ENCODE data around the gene SNAPC4.

Gene SNAPC4

GRCh38 chr9:136418182-136419091 is 18.5 kb upstream of the SNAPC4 start:
- Histone ChIP-seq H3K27ac (no peak overlapping the region), H3K9me3 (ENCODE audit: control insufficient read depth, low read length) (no peaks in the 10 kb centered on the region), H3K4me1 (no peaks in the 10 kb centered on the region), H3K9ac (no peak overlapping the region), H3K27me3 (ENCODE audit: control insufficient read depth, insufficient read depth, low read length) (no peaks in the 10 kb centered on the region), H3K36me3 (ENCODE audit: control insufficient read depth, insufficient read depth, low read length) (no peaks in the 10 kb centered on the region), H3K4me3 (ENCODE audit: low read depth, low read length) (no peak overlapping the region), H3K79me2 (no peaks in the 10 kb centered on the region), H2AFZ (no peak overlapping the region), H3K4me2 (ENCODE audit: low read length) (no peak overlapping the region)
- TF ChIP-seq CTCF (IDR thresholded peaks at IDR 0.05) = no peak

- Histone ChIP-seq H3K79me2 (peaks cover 5% of the 10 kb centered on the region), H3K36me3 (ENCODE audit: control insufficient read depth, insufficient read depth, low read length) (no peaks in the 10 kb centered on the region), H3K4me3 (ENCODE audit: low read depth, low read length) (no peak overlapping the region), H3K27me3 (ENCODE audit: control insufficient read depth, insufficient read depth, low read length) (no peaks in the 10 kb centered on the region), H3K9ac (no peak overlapping the region), H3K4me1 (no peaks in the 10 kb centered on the region), H2AFZ (no peak overlapping the region), H3K9me3 (ENCODE audit: control insufficient read depth, low read length) (no peaks in the 10 kb centered on the region), H3K27ac (no peak overlapping the region), H3K4me2 (ENCODE audit: low read length) (no peak overlapping the region)
- TF ChIP-seq CTCF (IDR thresholded peaks at IDR 0.05) = no peak
These were observed 16.9 kb upstream of the SNAPC4 start for GRCh38 chr9:136416914-136417313.

GRCh38 chr9:136416427-136416826 is 16.5 kb upstream of the SNAPC4 start:
- H3K27ac ChIP-seq = no peak overlapping the region
- no peak overlapping the region for H3K4me3 ChIP-seq (ENCODE audit: low read depth, low read length)
- TF ChIP-seq CTCF (IDR thresholded peaks at IDR 0.05) = no peak
- no peaks in the 10 kb centered on the region for H3K27me3 ChIP-seq (ENCODE audit: control insufficient read depth, insufficient read depth, low read length)
- no peaks in the 10 kb centered on the region for H3K36me3 ChIP-seq (ENCODE audit: control insufficient read depth, insufficient read depth, low read length)
- H2AFZ ChIP-seq = no peak overlapping the region
- no peaks in the 10 kb centered on the region for H3K9me3 ChIP-seq (ENCODE audit: control insufficient read depth, low read length)
- no peak overlapping the region for H3K4me2 ChIP-seq (ENCODE audit: low read length)
- H3K9ac ChIP-seq = no peak overlapping the region
- H3K79me2 ChIP-seq = peaks cover 9% of the 10 kb centered on the region
- H3K4me1 ChIP-seq = no peaks in the 10 kb centered on the region

- H3K27ac ChIP-seq = no peak overlapping the region
- TF ChIP-seq CTCF (IDR thresholded peaks at IDR 0.05) = no peak
These were observed 13.0 kb upstream of the SNAPC4 start for GRCh38 chr9:136412962-136413361.

GRCh38 chr9:136411378-136411777 is 11.4 kb upstream of the SNAPC4 start:
- no peaks in the 10 kb centered on the region for H3K36me3 ChIP-seq (ENCODE audit: control insufficient read depth, insufficient read depth, low read length)
- no peaks in the 10 kb centered on the region for H3K9me3 ChIP-seq (ENCODE audit: control insufficient read depth, low read length)
- peak overlapping the region; percentile 95 for H3K4me2 ChIP-seq (ENCODE audit: low read length)
- H3K27ac ChIP-seq = no peak overlapping the region
- H2AFZ ChIP-seq = no peak overlapping the region
- peak overlapping the region; percentile 84 for H3K4me3 ChIP-seq (ENCODE audit: low read depth, low read length)
- peaks cover 15% of the 10 kb centered on the region for H3K79me2 ChIP-seq
- no peaks in the 10 kb centered on the region for H3K27me3 ChIP-seq (ENCODE audit: control insufficient read depth, insufficient read depth, low read length)
- no peak overlapping the region for H3K9ac ChIP-seq
- no peaks in the 10 kb centered on the region for H3K4me1 ChIP-seq
- TF ChIP-seq CTCF (IDR thresholded peaks at IDR 0.05) = no peak

More at GRCh38 chr9:136412962-136413361, 13.0 kb upstream of the SNAPC4 start:
- Histone ChIP-seq H3K79me2 (peaks cover 15% of the 10 kb centered on the region), H3K36me3 (ENCODE audit: control insufficient read depth, insufficient read depth, low read length) (no peaks in the 10 kb centered on the region), H2AFZ (no peak overlapping the region), H3K4me2 (ENCODE audit: low read length) (no peak overlapping the region), H3K9me3 (ENCODE audit: control insufficient read depth, low read length) (no peaks in the 10 kb centered on the region), H3K27me3 (ENCODE audit: control insufficient read depth, insufficient read depth, low read length) (no peaks in the 10 kb centered on the region), H3K4me3 (ENCODE audit: low read depth, low read length) (no peak overlapping the region), H3K9ac (no peak overlapping the region), H3K4me1 (no peaks in the 10 kb centered on the region)
